H9 (cell line): ENCODE results near the gene TRAK2. TPM values are rescaled to one million over a fixed set of nuclear protein-coding genes. Genes with fewer than 3 reads are reported as not detected.

Experiments used
- DNase-seq: peaks from one replicate; pipeline ENCODE4 v3.0.0-alpha.2; 2017
- H2AFZ ChIP-seq: one replicate; pipeline ENCODE4 v1.6.1; 2013; ENCODE audit warnings: mild to moderate bottlenecking, low read length, control low read depth, moderate library complexity
- H2AK5ac ChIP-seq: 2 replicates; pipeline ENCODE4 v1.6.1; 2013; ENCODE audit warnings: low read length, control low read depth, mixed read lengths; ENCODE audit not compliant: insufficient read length
- H2BK120ac ChIP-seq: one replicate; pipeline ENCODE4 v1.6.1; 2013; ENCODE audit warnings: low read depth, mild to moderate bottlenecking, low read length, control low read depth, inconsistent platforms; ENCODE audit not compliant: poor library complexity, severe bottlenecking
- H2BK12ac ChIP-seq: 2 replicates; pipeline ENCODE4 v1.6.1; 2013; ENCODE audit warnings: low read length, control low read depth, mixed read lengths, low read depth; ENCODE audit not compliant: insufficient read length
- H2BK15ac ChIP-seq: 2 replicates; pipeline ENCODE4 v1.6.1; 2013; ENCODE audit warnings: low read depth, low read length, control low read depth
- H2BK20ac ChIP-seq: one replicate; pipeline ENCODE4 v1.6.1; 2013; ENCODE audit warnings: low read depth, mild to moderate bottlenecking, low read length, control low read depth, inconsistent platforms; ENCODE audit not compliant: poor library complexity, severe bottlenecking
- H2BK5ac ChIP-seq: 2 replicates; pipeline ENCODE4 v1.6.1; 2013; ENCODE audit warnings: low read length, control low read depth, mixed read lengths; ENCODE audit not compliant: insufficient read length
- H3K14ac ChIP-seq: 2 replicates; pipeline ENCODE4 v1.6.1; 2013; ENCODE audit warnings: low read length, control low read depth; ENCODE audit not compliant: insufficient read depth
- H3K18ac ChIP-seq: 2 replicates; pipeline ENCODE4 v1.6.1; 2013; ENCODE audit warnings: low read depth, mild to moderate bottlenecking, mixed read lengths, low read length, control low read depth; ENCODE audit not compliant: insufficient read length
- H3K23ac ChIP-seq: 2 replicates; pipeline ENCODE4 v1.6.1; 2013; ENCODE audit warnings: low read length, control low read depth, mixed read lengths, low read depth; ENCODE audit not compliant: insufficient read length
- H3K23me2 ChIP-seq: 2 replicates; pipeline ENCODE4 v1.6.1; 2013; ENCODE audit warnings: low read depth, mild to moderate bottlenecking, mixed read lengths, low read length, control low read depth; ENCODE audit not compliant: insufficient read length, poor library complexity, severe bottlenecking
- H3K27ac ChIP-seq: 2 replicates; pipeline ENCODE4 v1.5.1; 2013; ENCODE audit warnings: low read length, control low read depth, mixed read lengths, low read depth; ENCODE audit not compliant: insufficient read length
- H3K27me3 ChIP-seq: 2 replicates; pipeline ENCODE4 v1.6.1; 2013; ENCODE audit warnings: low read length, control low read depth, inconsistent platforms; ENCODE audit not compliant: insufficient read depth
- H3K4ac ChIP-seq: 2 replicates; pipeline ENCODE4 v1.6.1; 2013; ENCODE audit warnings: low read depth, mild to moderate bottlenecking, control low read depth, inconsistent platforms, low read length, moderate library complexity
- H3K4me1 ChIP-seq: 2 replicates; pipeline ENCODE4 v1.6.1; 2013; ENCODE audit warnings: low read length, control low read depth, inconsistent platforms; ENCODE audit not compliant: insufficient read depth
- H3K4me2 ChIP-seq: 2 replicates; pipeline ENCODE4 v1.6.1; 2013; ENCODE audit warnings: low read length, control low read depth, mixed read lengths; ENCODE audit not compliant: insufficient read length, insufficient read depth
- H3K56ac ChIP-seq: 2 replicates; pipeline ENCODE4 v1.6.1; 2013; ENCODE audit warnings: low read depth, mild to moderate bottlenecking, mixed read lengths, low read length, control low read depth; ENCODE audit not compliant: insufficient read length
- H3K79me1 ChIP-seq: 2 replicates; pipeline ENCODE4 v1.6.1; 2013; ENCODE audit warnings: low read depth, mild to moderate bottlenecking, moderate library complexity, low read length, control low read depth, inconsistent platforms; ENCODE audit not compliant: insufficient read depth, poor library complexity, severe bottlenecking
- H3K79me2 ChIP-seq: 2 replicates; pipeline ENCODE4 v1.6.1; 2013; ENCODE audit warnings: low read length, control low read depth, inconsistent platforms; ENCODE audit not compliant: insufficient read depth
- H3K9ac ChIP-seq: 2 replicates; pipeline ENCODE4 v1.6.1; 2013; ENCODE audit warnings: low read length, control low read depth, mixed read lengths; ENCODE audit not compliant: insufficient read length; ENCODE audit errors: extremely low read depth
- H3K9me3 ChIP-seq: one replicate; pipeline ENCODE4 v1.6.1; 2013; ENCODE audit warnings: low read depth, low read length, inconsistent platforms; ENCODE audit not compliant: control insufficient read depth
- H3T11ph ChIP-seq: one replicate; pipeline ENCODE4 v1.6.1; 2013; ENCODE audit warnings: mild to moderate bottlenecking, low read length, control low read depth, inconsistent platforms
- H4K20me1 ChIP-seq: one replicate; pipeline ENCODE4 v1.6.1; 2013; ENCODE audit not compliant: control insufficient read depth, insufficient read length, insufficient read depth
- H4K5ac ChIP-seq: 2 replicates; pipeline ENCODE4 v1.6.1; 2013; ENCODE audit warnings: low read depth, mild to moderate bottlenecking, mixed read lengths, low read length, control low read depth; ENCODE audit not compliant: insufficient read length
- H4K8ac ChIP-seq: replicated peaks from 2 replicates; pipeline ENCODE4 v1.6.1; 2013; ENCODE audit warnings: low read length, control low read depth, mixed read lengths, low read depth; ENCODE audit not compliant: insufficient read length
- H4K91ac ChIP-seq: 2 replicates; pipeline ENCODE4 v1.6.1; 2013; ENCODE audit warnings: low read depth, mild to moderate bottlenecking, moderate library complexity, mixed read lengths, low read length, control low read depth; ENCODE audit not compliant: insufficient read length
- H3K27ac Mint-ChIP-seq, 3 experiments: 2 replicates in 2 of 3; 3 replicates in 1 of 3; pipeline ENCODE4 v1.8.0; 2020 to 2021; ENCODE audit warnings: mixed read lengths in 3 of 3, mild to moderate bottlenecking in 1 of 3, moderate library complexity in 1 of 3
- H3K27me3 Mint-ChIP-seq: 2 replicates; pipeline ENCODE4 v1.8.0; 2021; ENCODE audit warnings: low read depth, mild to moderate bottlenecking, moderate library complexity, mixed read lengths
- H3K36me3 Mint-ChIP-seq, 3 experiments: 2 replicates in 2 of 3; 3 replicates in 1 of 3; pipeline ENCODE4 v1.8.0; 2020 to 2021; ENCODE audit warnings: low read depth in 3 of 3, mixed read lengths in 3 of 3; ENCODE audit not compliant: insufficient read depth in 1 of 3
- H3K4me1 Mint-ChIP-seq, 2 experiments: 2 replicates each; pipeline ENCODE4 v1.8.0; 2020; ENCODE audit warnings: mixed read lengths in 2 of 2
- H3K4me3 Mint-ChIP-seq, 2 experiments: 2 replicates in 1 of 2; 3 replicates in 1 of 2; pipeline ENCODE4 v1.8.0; 2020 to 2021; ENCODE audit warnings: mild to moderate bottlenecking in 2 of 2, mixed read lengths in 2 of 2, moderate library complexity in 1 of 2
- H3K9me3 Mint-ChIP-seq, 2 experiments: 2 replicates in 1 of 2; 3 replicates in 1 of 2; pipeline ENCODE4 v1.8.0; 2020; ENCODE audit warnings: mild to moderate bottlenecking in 2 of 2, mixed read lengths in 2 of 2, moderate library complexity in 1 of 2
- WGBS: extraction: QIAGEN DNeasy Blood & Tissue Kit; methylation state at CpG from one replicate; pipeline ENCODE4 v1.1.7; 2013; ENCODE audit warnings: missing lambda C conversion rate, low lambda C conversion rate, mixed read lengths; ENCODE audit not compliant: insufficient read length; ENCODE audit errors: extremely low coverage; 5-methylcytosine and 5-hydroxymethylcytosine counted together
- total RNA-seq: library from RNA; stranded (reverse); gene quantifications from 2 replicates; pipeline ENCODE4 v1.2.1, GENCODE V29; 2021
- TF ChIP-seq, protein P1 (sequence below): fragments of 200-600 bp; sonication (generic); conservative IDR thresholded peaks from 3 replicates; pipeline ENCODE4 v1.8.0; 2021; ENCODE audit warnings: antibody characterized with exemption, mild to moderate bottlenecking

Gene TRAK2
- total RNA-seq, 1 experiment from 2014 or later = 14.2 TPM

DNA sequence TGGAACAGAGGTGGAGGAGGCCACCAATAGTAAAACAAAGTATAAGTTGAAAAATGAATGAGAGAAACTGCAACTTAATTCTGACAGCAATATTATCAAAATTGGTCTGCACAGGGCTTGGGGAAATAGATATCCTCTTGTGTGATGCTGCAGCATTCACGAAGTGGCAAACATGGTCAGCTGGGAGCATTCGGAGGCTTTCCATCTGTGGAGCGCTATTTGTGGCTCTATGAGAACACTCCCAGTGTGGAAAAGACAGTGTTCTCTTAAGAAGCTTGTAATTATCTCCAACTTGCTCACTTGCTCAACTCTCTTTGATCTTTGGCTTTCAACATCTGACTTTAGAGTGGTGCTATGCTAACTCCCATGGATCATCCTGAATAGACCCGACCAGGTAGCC, 91.0 kb downstream of the TRAK2 start:
- Histone ChIP-seq H3K14ac (no peak overlapping the region), H2BK120ac (no peak overlapping the region), H3K4me1 (no peaks in the 10 kb centered on the region), H3K18ac (no peak overlapping the region), H4K5ac (no peak overlapping the region), H3T11ph (no peak overlapping the region), H4K8ac (no peak overlapping the region), H3K79me2 (no peaks in the 10 kb centered on the region), H3K23ac (no peak overlapping the region), H3K27ac (no peak overlapping the region), H3K9me3 (no peaks in the 10 kb centered on the region), H2BK20ac (no peak overlapping the region), H2BK12ac (no peak overlapping the region), H3K4ac (no peak overlapping the region), H2AFZ (no peak overlapping the region), H3K9ac (no peak overlapping the region), H2BK5ac (no peak overlapping the region), H4K91ac (no peak overlapping the region), H2AK5ac (no peak overlapping the region), H3K79me1 (no peaks in the 10 kb centered on the region), H3K23me2 (no peaks in the 10 kb centered on the region), H3K56ac (no peak overlapping the region), H4K20me1 (no peaks in the 10 kb centered on the region), H3K27me3 (no peaks in the 10 kb centered on the region), H2BK15ac (no peak overlapping the region), H3K4me2 (no peak overlapping the region)
- peaks cover 0 to 4% of the 10 kb centered on the region in 2 experiments; a peak in 2 of 5 replicates for H3K9me3 Mint-ChIP-seq
- H3K4me3 Mint-ChIP-seq = no peak overlapping the region
- no peaks in the 10 kb centered on the region for H3K27me3 Mint-ChIP-seq
- DNase-seq = no peak
- WGBS = no CpG with 5 or more reads among the region's 4 CpGs
- peaks cover 0 to 7% (median 5%) of the 10 kb centered on the region in 3 experiments; a peak in 4 of 7 replicates for H3K36me3 Mint-ChIP-seq
- peaks cover 5% of the 10 kb centered on the region in 2 experiments; a peak in 3 of 4 replicates for H3K4me1 Mint-ChIP-seq
- H3K27ac Mint-ChIP-seq = no peak overlapping the region; a peak in 1 of 7 replicates
- TF ChIP-seq, protein P1, sequence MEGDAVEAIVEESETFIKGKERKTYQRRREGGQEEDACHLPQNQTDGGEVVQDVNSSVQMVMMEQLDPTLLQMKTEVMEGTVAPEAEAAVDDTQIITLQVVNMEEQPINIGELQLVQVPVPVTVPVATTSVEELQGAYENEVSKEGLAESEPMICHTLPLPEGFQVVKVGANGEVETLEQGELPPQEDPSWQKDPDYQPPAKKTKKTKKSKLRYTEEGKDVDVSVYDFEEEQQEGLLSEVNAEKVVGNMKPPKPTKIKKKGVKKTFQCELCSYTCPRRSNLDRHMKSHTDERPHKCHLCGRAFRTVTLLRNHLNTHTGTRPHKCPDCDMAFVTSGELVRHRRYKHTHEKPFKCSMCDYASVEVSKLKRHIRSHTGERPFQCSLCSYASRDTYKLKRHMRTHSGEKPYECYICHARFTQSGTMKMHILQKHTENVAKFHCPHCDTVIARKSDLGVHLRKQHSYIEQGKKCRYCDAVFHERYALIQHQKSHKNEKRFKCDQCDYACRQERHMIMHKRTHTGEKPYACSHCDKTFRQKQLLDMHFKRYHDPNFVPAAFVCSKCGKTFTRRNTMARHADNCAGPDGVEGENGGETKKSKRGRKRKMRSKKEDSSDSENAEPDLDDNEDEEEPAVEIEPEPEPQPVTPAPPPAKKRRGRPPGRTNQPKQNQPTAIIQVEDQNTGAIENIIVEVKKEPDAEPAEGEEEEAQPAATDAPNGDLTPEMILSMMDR = no peak
